IMR-90 (cell line): Measurements from ENCODE around the gene LUZP2. TPM values are rescaled to one million over a fixed set of nuclear protein-coding genes. Genes with fewer than 3 reads are reported as not detected.

Experiments used
- ATAC-seq: fragments of 200-7000 bp; cut with Tn5 transposase; 2 replicates; pipeline ENCODE4 v1.9.1; 2020; ENCODE audit warnings: low read depth, mild to moderate bottlenecking, moderate library complexity
- BruUV-seq: library from RNA; stranded (reverse); fragments of 400-500 nt; replicated peaks from 2 replicates; lab custom pipeline; 2021; lab: Mats Ljungman, UMichigan
- CTCF ChIA-PET: fragments of 300-600 bp; formaldehyde crosslinking; extraction: SDS; loops from one replicate; lab custom pipeline; 2021; ENCODE audit warnings: antibody characterized with exemption; lab: Yijun Ruan, JAX
- POLR2A ChIA-PET: fragments of 300-600 bp; sonication (Branson Sonifier 250); formaldehyde crosslinking; loops from one replicate; lab custom pipeline; 2022; ENCODE audit warnings: antibody characterized with exemption; ENCODE audit not compliant: unreplicated experiment; lab: Charles Lee
- DNase-seq: peaks from one replicate; pipeline ENCODE4 v3.0.0; 2013
- H2AFZ ChIP-seq: replicated peaks from 2 replicates; pipeline ENCODE3; 2013; ENCODE audit warnings: low read length, mild to moderate bottlenecking; ENCODE audit not compliant: poor library complexity
- H2AK5ac ChIP-seq: 2 replicates; pipeline ENCODE4 v1.6.1; 2013; ENCODE audit warnings: low read depth, low read length, inconsistent platforms
- H2AK9ac ChIP-seq: replicated peaks from 2 replicates; pipeline ENCODE3; 2013; ENCODE audit warnings: mild to moderate bottlenecking, low read depth, low read length, moderate library complexity; ENCODE audit not compliant: poor library complexity
- H2BK120ac ChIP-seq: 2 replicates; pipeline ENCODE4 v1.6.1; 2013; ENCODE audit warnings: low read depth, low read length, inconsistent platforms
- H2BK15ac ChIP-seq: 3 replicates; pipeline ENCODE4 v1.6.1; 2013; ENCODE audit warnings: low read depth, low read length, inconsistent platforms
- H2BK20ac ChIP-seq: 2 replicates; pipeline ENCODE4 v1.6.1; 2013; ENCODE audit warnings: low read depth, mild to moderate bottlenecking, inconsistent platforms, low read length, moderate library complexity
- H2BK5ac ChIP-seq: 2 replicates; pipeline ENCODE4 v1.6.1; 2013; ENCODE audit warnings: mild to moderate bottlenecking, low read depth, low read length, inconsistent platforms; ENCODE audit not compliant: poor library complexity, severe bottlenecking
- H3K14ac ChIP-seq: replicated peaks from 2 replicates; pipeline ENCODE4 v1.6.1; 2013; ENCODE audit warnings: low read depth, low read length, inconsistent platforms
- H3K18ac ChIP-seq: 2 replicates; pipeline ENCODE4 v1.6.1; 2013; ENCODE audit warnings: low read depth, low read length, control low read depth
- H3K23ac ChIP-seq: 2 replicates; pipeline ENCODE4 v1.6.1; 2013; ENCODE audit warnings: low read depth, low read length, inconsistent platforms
- H3K27ac ChIP-seq: 2 replicates; pipeline ENCODE4 v1.5.1; 2013; ENCODE audit warnings: mild to moderate bottlenecking, control low read depth, low read length; ENCODE audit not compliant: insufficient read depth
- H3K27me3 ChIP-seq: 2 replicates; pipeline ENCODE4 v1.6.1; 2013; ENCODE audit warnings: low read length; ENCODE audit not compliant: control insufficient read depth, insufficient read depth
- H3K36me3 ChIP-seq: 2 replicates; pipeline ENCODE4 v1.6.1; 2013; ENCODE audit warnings: low read length, mixed read lengths; ENCODE audit not compliant: control insufficient read depth, insufficient read depth
- H3K4ac ChIP-seq: 2 replicates; pipeline ENCODE4 v1.6.1; 2013; ENCODE audit warnings: low read depth, low read length, inconsistent platforms
- H3K4me1 ChIP-seq: 2 replicates; pipeline ENCODE4 v1.6.1; 2013; ENCODE audit warnings: low read length, mixed read lengths; ENCODE audit not compliant: control insufficient read depth, insufficient read depth
- H3K4me2 ChIP-seq: 2 replicates; pipeline ENCODE4 v1.6.1; 2013; ENCODE audit warnings: low read depth, mild to moderate bottlenecking, control low read depth, low read length, moderate library complexity
- H3K4me3 ChIP-seq: 2 replicates; pipeline ENCODE4 v1.5.1; 2013; ENCODE audit warnings: low read depth, mild to moderate bottlenecking, control low read depth, low read length, moderate library complexity; ENCODE audit not compliant: insufficient read depth
- H3K56ac ChIP-seq: 2 replicates; pipeline ENCODE4 v1.6.1; 2013; ENCODE audit warnings: low read length, inconsistent platforms; ENCODE audit not compliant: insufficient read depth; ENCODE audit errors: extremely low read depth
- H3K79me1 ChIP-seq, 2 experiments: 2 replicates each; pipeline ENCODE4 v1.6.1; 2013; ENCODE audit warnings: low read length in 2 of 2, inconsistent platforms in 1 of 2, low read depth in 1 of 2
- H3K9ac ChIP-seq: 2 replicates; pipeline ENCODE4 v1.6.1; 2013; ENCODE audit warnings: low read depth, low read length, control low read depth
- H3K9me1 ChIP-seq: 2 replicates; pipeline ENCODE4 v1.6.1; 2013; ENCODE audit warnings: low read length, inconsistent platforms; ENCODE audit not compliant: insufficient read depth
- H3K9me3 ChIP-seq: 2 replicates; pipeline ENCODE4 v1.6.1; 2013; ENCODE audit warnings: low read length; ENCODE audit not compliant: control insufficient read depth, insufficient read depth
- H4K20me1 ChIP-seq: 2 replicates; pipeline ENCODE4 v1.6.1; 2013; ENCODE audit warnings: low read length, inconsistent platforms; ENCODE audit not compliant: insufficient read depth
- H4K5ac ChIP-seq: 2 replicates; pipeline ENCODE4 v1.6.1; 2013; ENCODE audit warnings: mild to moderate bottlenecking, low read depth, low read length, control low read depth
- H4K8ac ChIP-seq, 2 experiments: 2 replicates each; pipeline ENCODE4 v1.6.1; 2013; ENCODE audit warnings: low read depth in 2 of 2, low read length in 2 of 2, control low read depth in 1 of 2, inconsistent platforms in 1 of 2
- H4K91ac ChIP-seq: 2 replicates; pipeline ENCODE4 v1.6.1; 2013; ENCODE audit warnings: low read depth, low read length, inconsistent platforms; ENCODE audit not compliant: insufficient read depth
- CEBPB ChIP-seq: IDR thresholded peaks from 2 replicates; pipeline ENCODE4 v1.6.1; 2012; ENCODE audit warnings: low read depth, low read length, improper control_type of control experiment
- MAFK ChIP-seq: IDR thresholded peaks from 2 replicates; pipeline ENCODE4 v1.6.1; 2012; ENCODE audit warnings: low read depth, low read length, improper control_type of control experiment
- WGBS, 2 experiments: methylation state at CpG; one replicate each; pipeline versions ENCODE4 v1.1.5 to v1.1.7; 2013; ENCODE audit warnings: missing lambda C conversion rate in 2 of 2; ENCODE audit not compliant: insufficient read length in 1 of 2; ENCODE audit errors: extremely low coverage in 2 of 2; 5-methylcytosine and 5-hydroxymethylcytosine counted together
- dilution Hi-C: fragments of 300-500 bp; cut with HindIII; formaldehyde crosslinking; loops from one replicate; pipeline ENCODE4 v1.14.3; 2018; ENCODE audit warnings: low sequenced_read_pairs; ENCODE audit not compliant: unreplicated experiment
- in situ Hi-C: fragments of 300-500 bp; cut with MboI; formaldehyde crosslinking; loops from 3 replicates; pipeline ENCODE4 v1.14.3; 2019; ENCODE audit warnings: low sequenced_read_pairs, inconsistent platforms, mixed read lengths
- intact Hi-C: fragments of 100-400 bp; cut with micrococcal nuclease; formaldehyde crosslinking; loops from 2 replicates; pipeline ENCODE4 v1.10.0; 2022
- polyA plus RNA-seq, 3 experiments: library from polyadenylated mRNA; depleted of rRNA; stranded (reverse); fragments of >200 nt; gene quantifications; 2 replicates each; pipeline ENCODE4 v1.2.3, GENCODE V29; 2012; ENCODE audit warnings: low replicate concordance in 1 of 3
- total RNA-seq: library from RNA; depleted of rRNA; stranded (reverse); fragments of >200 nt; gene quantifications from 2 replicates; pipeline ENCODE4 v1.2.3, GENCODE V29; 2012

The LUZP2 gene
- total and polyA plus RNA-seq, 2 of the 4 experiments (the other 2 are of a cell fraction) = 0.89 to 2.0 TPM

GRCh38 chr11:24592360-24592759 lies 95.5 kb downstream of the LUZP2 start:
- BruUV-seq = no TSS peak
- Histone ChIP-seq H3K36me3 (no peaks in the 10 kb centered on the region), H2AK5ac (no peak overlapping the region), H3K4me3 (no peak overlapping the region), H4K5ac (no peak overlapping the region), H3K27me3 (no peaks in the 10 kb centered on the region), H4K8ac (no peak overlapping the region), H3K9me1 (no peaks in the 10 kb centered on the region; the same call in 1 of the 2 replicates), H2BK120ac (no peak overlapping the region), H2BK5ac (no peak overlapping the region), H3K9me3 (no peaks in the 10 kb centered on the region), H3K4me2 (no peak overlapping the region), H3K18ac (no peak overlapping the region), H2AFZ (no peak overlapping the region), H3K14ac (no peak overlapping the region), H3K56ac (no peak overlapping the region), H3K4me1 (peaks cover 6% of the 10 kb centered on the region), H3K23ac (no peak overlapping the region), H3K27ac (no peak overlapping the region), H2AK9ac (no peak overlapping the region), H2BK20ac (no peak overlapping the region), H3K4ac (no peak overlapping the region), H4K91ac (no peak overlapping the region), H3K9ac (no peak overlapping the region), H3K79me1 (no peaks in the 10 kb centered on the region), H4K20me1 (no peaks in the 10 kb centered on the region), H2BK15ac (no peak overlapping the region)
- in situ Hi-C loops (no loop called here), intact Hi-C loops (no loop called here), dilution Hi-C loops (no loop called here)
- peak; percentile 75 for DNase-seq
- TF ChIP-seq MAFK = 0 out of 2 replicates have a peak, but pooled peaks have one; percentile 17
- TF ChIP-seq CEBPB = no peak
- peak; percentile 53 for ATAC-seq
- ChIA-PET POLR2A (no interaction called here), CTCF (no interaction called here)
- no CpG with 5 or more reads among the region's 2 CpGs for WGBS, 2 experiments
